Trophoblast cell (in vitro differentiated cells and primary cell): Measurements from ENCODE around the gene NAA15.
"Not testable (repeated sequence)": the region's sequence is repeated elsewhere in the genome, so short reads cannot be mapped to it uniquely, and the experiment has no call there.

ENCODE experiments used
- DNase-seq, 2 donors: peaks; one replicate each; pipeline ENCODE4 v3.0.0-alpha.2; 2016
- H2AFZ ChIP-seq: 2 replicates; pipeline ENCODE4 v1.6.1; 2013; ENCODE audit warnings: low read length, moderate library complexity, mild to moderate bottlenecking; ENCODE audit not compliant: insufficient read depth, poor library complexity
- H2AK5ac ChIP-seq: 2 replicates; pipeline ENCODE4 v1.6.1; 2013; ENCODE audit warnings: mild to moderate bottlenecking, low read length
- H2BK120ac ChIP-seq: 2 replicates; pipeline ENCODE4 v1.6.1; 2013; ENCODE audit warnings: low read length, mild to moderate bottlenecking, moderate library complexity; ENCODE audit not compliant: insufficient read depth, poor library complexity
- H2BK12ac ChIP-seq: 2 replicates; pipeline ENCODE4 v1.6.1; 2013; ENCODE audit warnings: mild to moderate bottlenecking, low read length, moderate library complexity
- H2BK5ac ChIP-seq: 2 replicates; pipeline ENCODE4 v1.6.1; 2013; ENCODE audit warnings: low read length, low read depth, moderate library complexity, mild to moderate bottlenecking; ENCODE audit not compliant: poor library complexity
- H3K14ac ChIP-seq: 2 replicates; pipeline ENCODE4 v1.6.1; 2013; ENCODE audit warnings: mild to moderate bottlenecking, low read length
- H3K18ac ChIP-seq: 2 replicates; pipeline ENCODE4 v1.6.1; 2013; ENCODE audit warnings: mild to moderate bottlenecking, low read length
- H3K23ac ChIP-seq: 2 replicates; pipeline ENCODE4 v1.6.1; 2013; ENCODE audit warnings: low read length
- H3K27ac ChIP-seq: 2 replicates; pipeline ENCODE4 v1.5.1; 2013; ENCODE audit warnings: low read depth, mild to moderate bottlenecking, inconsistent platforms, low read length, moderate library complexity
- H3K27me3 ChIP-seq: 2 replicates; pipeline ENCODE4 v1.6.1; 2013; ENCODE audit warnings: inconsistent platforms, mild to moderate bottlenecking, low read length, moderate library complexity; ENCODE audit not compliant: insufficient read depth
- H3K36me3 ChIP-seq, 2 experiments: 1 replicate in 1 of 2; 2 replicates in 1 of 2; pipeline ENCODE4 v1.6.1; 2013; ENCODE audit warnings: low read length in 2 of 2, mild to moderate bottlenecking in 2 of 2, moderate library complexity in 1 of 2; ENCODE audit not compliant: insufficient read depth in 2 of 2, control insufficient read depth in 1 of 2
- H3K4ac ChIP-seq: 2 replicates; pipeline ENCODE4 v1.6.1; 2013; ENCODE audit warnings: low read depth, mild to moderate bottlenecking, low read length, moderate library complexity
- H3K4me1 ChIP-seq, 2 experiments: 1 replicate in 1 of 2; 2 replicates in 1 of 2; pipeline ENCODE4 v1.6.1; 2013; ENCODE audit warnings: low read length in 2 of 2, mild to moderate bottlenecking in 2 of 2, moderate library complexity in 1 of 2; ENCODE audit not compliant: insufficient read depth in 2 of 2, control insufficient read depth in 1 of 2
- H3K4me2 ChIP-seq: 2 replicates; pipeline ENCODE4 v1.6.1; 2013; ENCODE audit warnings: inconsistent platforms, mild to moderate bottlenecking, low read length, moderate library complexity
- H3K4me3 ChIP-seq: 2 replicates; pipeline ENCODE4 v1.5.1; 2013; ENCODE audit warnings: mild to moderate bottlenecking, low read depth, low read length, inconsistent platforms
- H3K79me1 ChIP-seq: one replicate; pipeline ENCODE4 v1.6.1; 2013; ENCODE audit warnings: low read length
- H3K79me2 ChIP-seq: 2 replicates; pipeline ENCODE4 v1.6.1; 2013; ENCODE audit warnings: low read length, mild to moderate bottlenecking; ENCODE audit not compliant: control insufficient read depth, insufficient read depth, poor library complexity
- H3K9ac ChIP-seq: 2 replicates; pipeline ENCODE4 v1.6.1; 2013; ENCODE audit warnings: mild to moderate bottlenecking, low read length
- H3K9me3 ChIP-seq: 2 replicates; pipeline ENCODE4 v1.6.1; 2013; ENCODE audit warnings: low read depth, mild to moderate bottlenecking, control low read depth, inconsistent platforms, low read length; ENCODE audit not compliant: insufficient read depth
- H4K12ac ChIP-seq: 2 replicates; pipeline ENCODE4 v1.6.1; 2013; ENCODE audit warnings: low read depth, mild to moderate bottlenecking, low read length, moderate library complexity
- H4K8ac ChIP-seq: 2 replicates; pipeline ENCODE4 v1.6.1; 2013; ENCODE audit warnings: low read depth, mild to moderate bottlenecking, low read length, moderate library complexity
- H4K91ac ChIP-seq: one replicate; pipeline ENCODE4 v1.6.1; 2013; ENCODE audit warnings: low read depth, mild to moderate bottlenecking, low read length, moderate library complexity
- WGBS: extraction: QIAGEN DNeasy Blood & Tissue Kit; methylation state at CpG from one replicate; pipeline ENCODE4 v1.1.7; 2013; ENCODE audit warnings: missing lambda C conversion rate; ENCODE audit not compliant: insufficient read length, insufficient coverage; ENCODE audit errors: extremely low coverage; 5-methylcytosine and 5-hydroxymethylcytosine counted together

Gene NAA15

GRCh38 chr4:139304920-139305319, 3.6 kb downstream of the NAA15 start:
- no peak overlapping the region for H4K12ac ChIP-seq
- H3K23ac ChIP-seq, result no peak overlapping the region
- no peak overlapping the region for H3K27ac ChIP-seq
- H4K91ac ChIP-seq, result no peak overlapping the region
- DNase-seq, result no peak
- no peak overlapping the region for H4K8ac ChIP-seq
- H3K4ac ChIP-seq, result peak overlapping the region; percentile 96
- peaks cover 24% of the 10 kb centered on the region for H3K79me2 ChIP-seq
- peaks cover 5 to 8% of the 10 kb centered on the region in 2 experiments for H3K36me3 ChIP-seq
- peaks cover 16% of the 10 kb centered on the region for H3K79me1 ChIP-seq
- H2BK5ac ChIP-seq, result no peak overlapping the region
- no peak overlapping the region for H3K4me3 ChIP-seq
- no peak overlapping the region for H2AK5ac ChIP-seq
- peaks cover 2% of the 10 kb centered on the region for H3K9me3 ChIP-seq
- no CpG with 5 or more reads among the region's 2 CpGs for WGBS
- H2BK120ac ChIP-seq, result no peak overlapping the region
- H3K9ac ChIP-seq, result no peak overlapping the region
- no peak overlapping the region for H2BK12ac ChIP-seq
- H3K18ac ChIP-seq, result no peak overlapping the region
- H3K14ac ChIP-seq, result no peak overlapping the region
- no peaks in the 10 kb centered on the region for H3K27me3 ChIP-seq
- H2AFZ ChIP-seq, result no peak overlapping the region
- H3K4me1 ChIP-seq, result no peaks in the 10 kb centered on the region
- no peak overlapping the region for H3K4me2 ChIP-seq

GRCh38 chr4:139311909-139312308, 10.6 kb downstream of the NAA15 start:
- H2BK5ac ChIP-seq, result no peak overlapping the region
- no peak overlapping the region for H2BK120ac ChIP-seq
- H3K9ac ChIP-seq, result no peak overlapping the region
- H3K79me2 ChIP-seq, result peaks cover 9% of the 10 kb centered on the region
- no peak overlapping the region for H3K14ac ChIP-seq
- no peaks in the 10 kb centered on the region for H3K9me3 ChIP-seq
- no peaks in the 10 kb centered on the region for H3K27me3 ChIP-seq
- WGBS, result 100% methylated on average over 1 of the region's 3 CpGs
- no peaks in the 10 kb centered on the region for H3K79me1 ChIP-seq
- no peak overlapping the region for H4K12ac ChIP-seq
- no peak overlapping the region for H4K8ac ChIP-seq
- no peak overlapping the region for H3K4me2 ChIP-seq
- H2BK12ac ChIP-seq, result no peak overlapping the region
- peaks cover 0 to 3% of the 10 kb centered on the region in 2 experiments for H3K36me3 ChIP-seq
- H2AFZ ChIP-seq, result no peak overlapping the region
- no peak for DNase-seq
- no peak overlapping the region for H3K18ac ChIP-seq
- no peak overlapping the region for H2AK5ac ChIP-seq
- H3K4me1 ChIP-seq, result no peaks in the 10 kb centered on the region
- no peak overlapping the region for H3K23ac ChIP-seq
- no peak overlapping the region for H3K4me3 ChIP-seq
- H4K91ac ChIP-seq, result no peak overlapping the region
- no peak overlapping the region for H3K4ac ChIP-seq
- H3K27ac ChIP-seq, result no peak overlapping the region

GRCh38 chr4:139312552-139313332, 11.4 kb downstream of the NAA15 start:
- Histone ChIP-seq H3K4me3 (no peak overlapping the region), H3K9ac (no peak overlapping the region), H3K18ac (no peak overlapping the region), H4K8ac (no peak overlapping the region), H2BK12ac (no peak overlapping the region), H2BK5ac (no peak overlapping the region), H3K27me3 (no peaks in the 10 kb centered on the region), H4K12ac (no peak overlapping the region), H3K23ac (no peak overlapping the region), H3K9me3 (no peaks in the 10 kb centered on the region), H3K14ac (no peak overlapping the region), H3K4ac (no peak overlapping the region), H3K27ac (no peak overlapping the region), H2AFZ (no peak overlapping the region), H3K4me2 (no peak overlapping the region), H3K36me3 (peaks cover 0 to 3% of the 10 kb centered on the region in 2 experiments), H3K4me1 (no peaks in the 10 kb centered on the region), H2BK120ac (no peak overlapping the region), H2AK5ac (no peak overlapping the region), H4K91ac (no peak overlapping the region), H3K79me1 (no peaks in the 10 kb centered on the region), H3K79me2 (peaks cover 10% of the 10 kb centered on the region)
- WGBS, result no CpG with 5 or more reads among the region's 3 CpGs
- no peak for DNase-seq

- H3K79me1 ChIP-seq, H2BK5ac ChIP-seq, H3K9ac ChIP-seq, H3K4me1 ChIP-seq, H2AFZ ChIP-seq, H4K91ac ChIP-seq, H4K12ac ChIP-seq, H3K27ac ChIP-seq, H2BK12ac ChIP-seq, DNase-seq, H3K23ac ChIP-seq, H3K18ac ChIP-seq, H2AK5ac ChIP-seq, H3K9me3 ChIP-seq, H2BK120ac ChIP-seq, H3K4me2 ChIP-seq, H3K14ac ChIP-seq, H3K27me3 ChIP-seq, H3K36me3 ChIP-seq, H4K8ac ChIP-seq, H3K4me3 ChIP-seq: not testable (repeated sequence)
- peak overlapping the region; percentile 24 for H3K4ac ChIP-seq
- no CpG with 5 or more reads among the region's 10 CpGs for WGBS
- peaks cover 10% of the 10 kb centered on the region for H3K79me2 ChIP-seq
These were observed 12.1 kb downstream of the NAA15 start for GRCh38 chr4:139313414-139313813.
